Fibroblast of mammary gland (primary cell): ENCODE measurements around the gene ATXN7L1.
"Not testable (repeated sequence)": the region's sequence is repeated elsewhere in the genome, so short reads cannot be mapped to it uniquely, and the experiment has no call there.

Experiments
- DNase-seq: peaks from one replicate; pipeline ENCODE4 v3.0.0-alpha.2; 2010; ENCODE audit warnings: low read depth
- H3K4me3 ChIP-seq: 2 replicates; pipeline ENCODE4 v1.5.1; 2011; ENCODE audit warnings: low read depth, mild to moderate bottlenecking, low read length, moderate library complexity; ENCODE audit not compliant: control insufficient read depth
- TF ChIP-seq, protein P1 (sequence below): conservative IDR thresholded peaks from 2 replicates; pipeline ENCODE4 v1.5.1; 2011; ENCODE audit warnings: low read depth, low read length, inconsistent platforms; ENCODE audit not compliant: control insufficient read depth, insufficient read depth

The ATXN7L1 gene

DNA sequence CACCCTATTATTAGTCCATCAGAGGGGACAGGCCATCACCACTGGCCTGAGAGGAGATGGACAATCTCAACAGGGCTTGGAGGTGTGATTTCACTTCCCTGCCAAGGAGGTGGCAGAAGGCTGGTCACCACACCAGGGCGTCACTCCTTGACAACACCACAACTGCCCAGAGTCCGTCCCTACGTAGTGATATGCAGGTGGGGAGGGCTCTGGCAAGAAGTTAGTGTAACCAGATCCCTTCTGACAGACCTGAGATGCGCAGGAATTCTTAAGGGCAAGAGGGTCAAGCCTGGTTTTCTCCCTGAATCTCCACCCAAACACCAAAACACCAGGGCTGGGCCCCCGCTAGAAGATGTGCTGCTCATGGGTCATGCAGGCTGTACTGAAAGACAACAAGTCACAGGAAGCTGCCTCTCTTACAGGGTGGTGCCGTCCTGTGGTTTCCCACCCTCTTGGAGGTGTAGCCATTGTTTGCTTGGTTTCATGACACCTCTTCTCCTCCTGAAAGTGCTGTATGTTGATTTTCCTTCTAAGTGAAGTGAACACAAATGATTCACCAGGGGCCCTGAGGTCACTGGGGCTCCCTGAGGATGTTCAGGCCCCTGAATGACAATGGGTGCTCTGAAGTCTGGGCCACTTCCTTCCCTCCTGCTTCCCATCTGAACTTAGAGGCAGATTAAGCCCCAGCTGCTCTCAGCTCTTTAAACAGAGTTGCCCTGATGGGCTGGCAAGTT lies 27.1 kb downstream of the ATXN7L1 start:
- no peak overlapping the region for H3K4me3 ChIP-seq
- TF ChIP-seq, protein P1, sequence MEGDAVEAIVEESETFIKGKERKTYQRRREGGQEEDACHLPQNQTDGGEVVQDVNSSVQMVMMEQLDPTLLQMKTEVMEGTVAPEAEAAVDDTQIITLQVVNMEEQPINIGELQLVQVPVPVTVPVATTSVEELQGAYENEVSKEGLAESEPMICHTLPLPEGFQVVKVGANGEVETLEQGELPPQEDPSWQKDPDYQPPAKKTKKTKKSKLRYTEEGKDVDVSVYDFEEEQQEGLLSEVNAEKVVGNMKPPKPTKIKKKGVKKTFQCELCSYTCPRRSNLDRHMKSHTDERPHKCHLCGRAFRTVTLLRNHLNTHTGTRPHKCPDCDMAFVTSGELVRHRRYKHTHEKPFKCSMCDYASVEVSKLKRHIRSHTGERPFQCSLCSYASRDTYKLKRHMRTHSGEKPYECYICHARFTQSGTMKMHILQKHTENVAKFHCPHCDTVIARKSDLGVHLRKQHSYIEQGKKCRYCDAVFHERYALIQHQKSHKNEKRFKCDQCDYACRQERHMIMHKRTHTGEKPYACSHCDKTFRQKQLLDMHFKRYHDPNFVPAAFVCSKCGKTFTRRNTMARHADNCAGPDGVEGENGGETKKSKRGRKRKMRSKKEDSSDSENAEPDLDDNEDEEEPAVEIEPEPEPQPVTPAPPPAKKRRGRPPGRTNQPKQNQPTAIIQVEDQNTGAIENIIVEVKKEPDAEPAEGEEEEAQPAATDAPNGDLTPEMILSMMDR = no peak
- DNase-seq = peak; percentile 15

DNA sequence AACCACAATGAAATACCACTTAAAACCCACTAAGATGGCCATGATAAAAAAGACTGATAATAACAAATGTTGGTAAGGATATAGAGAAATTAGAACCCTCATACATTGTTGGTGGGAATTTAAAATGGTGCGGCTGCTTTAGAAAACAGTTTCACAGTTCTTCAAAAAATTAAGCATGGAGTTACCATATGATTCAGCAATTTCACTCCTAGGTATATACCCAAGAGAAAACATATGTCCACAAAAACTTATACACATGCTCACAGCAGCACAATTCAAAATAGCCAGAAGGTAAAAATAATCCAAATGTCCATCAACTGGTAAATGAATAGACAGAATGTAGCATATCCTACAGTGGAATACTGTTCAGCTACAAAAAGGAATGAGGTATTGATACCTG lies 30.0 kb downstream of the ATXN7L1 start:
- TF ChIP-seq, protein P1 = no peak
- DNase-seq = no peak

DNA sequence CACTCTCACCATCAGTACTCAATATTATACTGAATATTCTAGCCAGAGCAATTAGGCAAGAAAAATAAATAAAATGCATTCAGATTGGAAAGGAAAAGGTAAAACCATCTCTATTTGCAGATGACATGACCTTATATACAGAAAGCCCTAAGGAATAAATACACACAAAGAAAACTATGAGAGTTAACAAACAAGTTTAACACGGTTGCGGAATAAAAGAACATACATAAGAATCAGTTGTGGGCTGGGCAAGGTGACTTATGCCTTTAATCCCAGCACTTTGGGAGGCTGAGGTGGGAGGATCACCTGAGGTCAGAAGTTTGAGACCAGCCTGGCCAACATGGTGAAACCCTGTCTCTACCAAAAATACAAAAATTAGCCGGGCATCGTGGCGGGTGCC lies 31.7 kb downstream of the ATXN7L1 start:
- not testable (repeated sequence) for DNase-seq, H3K4me3 ChIP-seq

More for the DNA sequence above, 30.0 kb downstream of the ATXN7L1 start:
- no peak overlapping the region for H3K4me3 ChIP-seq

DNA sequence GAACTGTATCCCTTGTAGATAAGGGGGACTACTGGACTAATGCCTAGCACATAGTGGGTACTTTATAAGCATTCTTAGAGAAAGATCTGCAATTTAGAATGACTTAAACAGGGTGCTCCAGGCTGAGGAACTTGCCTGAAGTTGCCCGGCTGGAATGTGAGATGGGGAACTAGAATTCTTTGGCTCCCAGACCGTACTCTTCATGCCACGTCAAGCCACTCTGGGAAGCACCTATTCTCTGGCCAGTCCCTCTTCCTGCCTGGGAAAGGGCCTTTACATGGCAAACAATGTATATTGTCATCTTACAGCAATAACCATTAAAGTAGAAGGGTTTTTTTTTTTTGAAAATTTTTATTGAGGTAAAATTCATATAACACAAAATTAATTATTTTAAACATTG lies 34.5 kb downstream of the ATXN7L1 start:
- TF ChIP-seq, protein P1 = no peak
- no peak overlapping the region for H3K4me3 ChIP-seq
- no peak for DNase-seq

DNA sequence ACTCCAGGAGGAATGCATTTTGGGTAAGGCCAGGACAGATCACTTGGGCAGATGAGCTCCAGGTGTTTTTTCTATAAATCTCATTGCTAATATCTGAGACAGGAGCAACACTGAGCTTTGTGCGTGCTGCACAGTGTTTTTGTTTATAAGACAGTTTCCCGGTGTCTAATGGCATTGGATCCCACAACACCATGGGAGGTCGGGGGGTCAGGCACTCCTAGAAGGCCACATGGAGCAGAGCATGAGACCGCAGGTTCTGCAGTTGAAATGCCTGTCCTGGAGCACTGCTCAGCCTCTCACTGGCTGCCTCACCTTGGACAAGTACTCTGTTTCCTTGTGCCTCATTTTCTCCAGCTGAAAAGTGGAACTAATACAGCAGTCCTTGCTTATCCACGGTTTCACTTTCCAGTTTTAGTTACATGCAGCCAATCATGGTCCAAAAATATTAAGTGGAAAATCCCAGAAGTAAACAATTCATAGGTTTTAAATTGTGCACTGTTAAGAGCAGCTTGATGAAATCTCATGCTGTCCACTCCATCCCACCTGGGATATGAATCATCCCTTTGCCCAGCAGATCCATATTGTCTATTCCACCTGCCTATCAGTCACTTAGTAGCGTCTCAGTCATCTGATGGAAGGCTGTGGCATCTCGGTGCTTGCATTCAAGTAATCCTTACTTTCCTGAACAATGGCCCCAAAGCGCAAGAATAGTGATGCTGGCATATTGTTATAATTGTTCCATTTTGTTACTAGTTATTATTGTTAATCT lies 35.2 kb downstream of the ATXN7L1 start:
- TF ChIP-seq, protein P1 = no peak
- no peak for DNase-seq
- H3K4me3 ChIP-seq = no peak overlapping the region

DNA sequence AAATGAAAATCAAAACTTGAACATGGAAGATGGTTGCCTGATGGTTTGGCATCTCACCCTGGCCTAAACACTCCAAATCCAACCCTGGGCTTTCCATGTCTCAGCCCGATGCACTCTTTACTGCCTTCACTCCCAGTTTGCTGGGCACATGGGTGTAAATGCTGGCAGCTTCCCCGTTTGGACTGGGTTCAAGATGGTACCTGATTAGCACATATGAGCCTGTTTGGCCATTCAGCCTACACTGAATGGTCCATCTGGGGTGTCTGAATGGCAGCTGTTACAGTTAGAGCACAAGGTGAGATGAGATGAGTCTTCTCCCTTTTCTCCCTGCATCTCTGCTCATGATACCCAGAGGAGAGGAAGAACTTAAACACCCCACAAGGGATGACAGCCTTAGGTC lies 37.1 kb downstream of the ATXN7L1 start:
- DNase-seq = no peak
- TF ChIP-seq, protein P1 = no peak
- H3K4me3 ChIP-seq = no peak overlapping the region

DNA sequence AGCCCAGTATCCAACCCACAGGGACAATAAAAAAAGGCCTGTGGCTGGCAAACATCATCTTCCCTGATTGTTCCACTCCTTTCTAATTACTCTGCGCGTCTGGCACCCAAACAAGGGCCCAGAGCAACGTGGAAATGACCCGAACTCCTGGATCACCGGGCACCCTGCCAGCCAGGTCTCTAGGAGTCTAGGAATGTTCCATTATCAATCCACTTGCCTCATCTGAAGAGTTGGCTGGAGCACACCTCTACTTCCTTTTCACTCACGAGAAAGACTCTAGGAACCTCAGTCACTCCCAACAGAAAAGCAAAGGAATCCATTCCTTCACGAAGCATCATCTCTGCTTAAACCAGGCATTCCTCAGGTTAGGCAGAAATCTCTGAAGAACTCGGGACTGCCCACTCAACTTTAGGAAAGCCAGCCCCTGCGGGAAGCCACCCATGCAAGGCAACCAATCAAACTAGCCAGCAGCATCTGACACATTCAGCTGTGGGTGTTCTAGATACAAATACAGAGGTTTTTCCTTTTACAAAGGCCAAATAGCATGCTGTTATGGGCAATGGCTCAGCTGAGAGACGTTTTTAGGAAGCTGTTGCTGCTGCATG lies 37.7 kb downstream of the ATXN7L1 start:
- no peak overlapping the region for H3K4me3 ChIP-seq
- TF ChIP-seq, protein P1 = no peak
- peak; percentile 47 for DNase-seq
